GM20431 (cell line): ENCODE results near the gene RNU1-3.
"Not testable (repeated sequence)": the region's sequence is repeated elsewhere in the genome, so short reads cannot be mapped to it uniquely, and the experiment has no call there.

Experiments used
- in situ Hi-C: fragments of 300-500 bp; cut with MseI, MboI; formaldehyde crosslinking; loops from one replicate; pipeline ENCODE4 v1.15.0; 2020; ENCODE audit warnings: low sequenced_read_pairs; ENCODE audit not compliant: unreplicated experiment

RNU1-3 gene

DNA sequence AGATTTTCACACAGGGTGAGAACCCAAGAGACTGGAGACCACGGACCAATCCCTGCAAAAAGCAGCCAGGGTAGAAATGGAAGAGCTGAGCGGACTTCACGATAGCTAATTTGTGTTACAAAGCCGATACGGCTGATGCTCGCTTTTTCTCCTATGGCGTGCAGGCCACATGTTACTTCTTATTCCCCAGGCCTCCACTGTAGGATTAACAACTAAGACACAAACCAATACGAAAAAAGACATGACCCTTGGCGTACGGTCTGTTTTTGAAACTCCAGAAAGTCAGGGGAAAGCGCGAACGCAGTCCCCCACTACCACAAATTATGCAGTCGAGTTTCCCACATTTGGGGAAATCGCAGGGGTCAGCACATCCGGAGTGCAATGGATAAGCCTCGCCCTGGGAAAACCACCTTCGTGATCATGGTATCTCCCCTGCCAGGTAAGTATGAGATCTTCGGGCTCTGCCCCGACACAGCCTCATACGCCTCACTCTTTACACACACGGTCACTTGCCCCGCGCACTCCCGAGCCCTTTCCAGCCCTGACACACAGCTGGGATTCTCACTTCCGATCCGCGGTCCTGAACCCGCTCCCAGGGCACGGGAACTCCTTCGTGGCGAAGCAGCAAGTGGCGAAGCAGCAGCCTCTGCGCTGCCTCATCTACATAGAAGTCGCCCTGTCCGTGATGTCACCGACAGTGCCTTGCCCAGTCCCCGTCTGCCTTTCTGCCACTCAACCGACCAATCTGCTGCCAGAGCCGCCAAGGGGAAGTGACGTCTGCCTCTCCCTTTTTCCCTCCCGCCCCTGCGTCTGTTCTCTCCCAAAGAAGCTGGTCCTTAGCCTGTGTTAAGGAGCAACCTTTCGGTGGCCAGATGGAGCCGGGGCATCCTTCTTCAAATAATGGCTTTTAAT, at the start of gene RNU1-3:
TSS of gene RNU1-3 (minus strand) at position 447 of the 912 bp plus-strand sequence.
- in situ Hi-C loops, result not testable (repeated sequence)

DNA sequence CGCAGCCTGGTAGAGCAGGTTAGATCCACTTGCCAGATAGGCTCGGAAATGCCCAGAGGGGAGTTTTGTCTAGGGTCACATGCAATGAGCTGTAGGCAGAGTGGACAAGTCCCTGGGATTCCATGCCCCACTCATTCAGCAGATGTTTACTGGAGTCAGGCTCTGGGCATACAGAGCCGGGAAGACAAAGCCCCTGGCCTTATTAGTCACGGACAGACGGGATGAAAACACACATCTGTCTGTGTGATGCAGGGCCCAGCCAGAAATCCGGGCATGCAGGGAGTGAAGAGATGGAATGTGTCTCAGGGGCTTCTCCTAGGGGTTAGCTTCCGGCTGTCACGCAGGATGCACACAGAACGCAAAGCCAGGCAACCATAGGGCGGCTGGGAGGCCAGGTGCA, 46.7 kb upstream of the RNU1-3 start:
- in situ Hi-C loops, result not testable (repeated sequence)

GRCh38 chr1:16712984-16713383, 46.2 kb upstream of the RNU1-3 start:
- in situ Hi-C loops, result not testable (repeated sequence)

DNA sequence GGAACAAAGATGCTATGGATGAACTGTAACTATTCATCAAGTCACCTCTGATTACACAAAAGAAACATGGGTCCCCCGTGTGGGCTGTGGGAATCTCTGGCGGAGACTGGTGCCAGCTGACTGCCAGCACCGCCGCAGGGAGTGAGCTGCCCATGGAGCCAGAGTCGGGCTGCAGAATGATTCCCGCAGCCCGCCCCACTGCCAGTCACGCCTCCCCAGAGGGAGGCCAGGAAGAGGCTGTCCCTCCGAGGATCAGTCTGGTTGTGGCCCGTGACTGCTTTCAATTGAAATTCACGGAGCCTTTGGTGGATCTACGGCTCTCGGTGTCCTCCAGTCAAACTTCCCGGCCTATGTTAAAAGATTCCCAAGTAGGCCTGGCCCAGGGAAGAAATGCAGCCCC, 45.8 kb upstream of the RNU1-3 start:
- in situ Hi-C loops, result not testable (repeated sequence)

GRCh38 chr1:16712131-16712530, 45.4 kb upstream of the RNU1-3 start:
- in situ Hi-C loops, result not testable (repeated sequence)

- in situ Hi-C loops, result not testable (repeated sequence)
These were observed 43.9 kb upstream of the RNU1-3 start for GRCh38 chr1:16710618-16711017.

DNA sequence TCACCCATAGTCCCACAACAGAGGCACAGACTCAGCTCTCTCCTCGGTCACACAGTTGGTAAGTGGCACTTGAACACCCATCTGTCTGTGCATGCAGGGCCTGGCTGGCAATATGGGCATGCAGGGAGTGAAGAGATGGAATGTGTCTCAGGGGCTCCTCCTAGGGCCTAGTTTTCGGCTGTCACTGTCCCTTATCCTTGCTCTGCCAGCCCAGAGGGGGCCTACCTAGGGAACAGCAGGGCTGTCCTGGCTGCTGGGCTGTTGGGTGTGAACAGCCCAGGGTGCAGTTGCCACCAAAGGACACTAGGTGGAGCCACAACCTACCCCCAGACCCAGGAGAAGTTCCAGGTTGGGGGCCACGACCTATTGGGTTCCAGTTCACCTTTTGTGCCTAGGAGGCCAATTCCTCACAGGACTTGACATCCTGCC, 42.9 kb upstream of the RNU1-3 start:
- in situ Hi-C loops, result not testable (repeated sequence)

DNA sequence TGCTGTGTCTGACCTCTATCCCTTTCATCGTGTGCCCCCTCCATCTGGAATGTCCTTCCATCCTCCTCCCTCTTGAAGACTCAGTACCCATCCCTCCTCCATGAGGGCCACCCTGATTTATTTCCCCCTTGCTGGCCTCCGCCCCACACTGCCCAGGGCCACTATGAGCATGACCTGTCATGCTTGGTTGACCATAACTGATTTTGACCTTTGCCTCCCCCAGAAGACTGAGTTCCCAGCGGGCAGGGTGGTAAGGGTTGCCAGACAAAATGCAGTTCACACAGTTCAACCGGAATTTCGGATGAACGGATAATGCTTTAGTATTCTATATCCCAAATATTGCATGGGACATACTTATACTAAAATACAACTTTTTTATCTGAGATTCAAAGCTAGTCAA, 42.0 kb upstream of the RNU1-3 start:
- in situ Hi-C loops, result not testable (repeated sequence)

GRCh38 chr1:16707130-16708093, 40.7 kb upstream of the RNU1-3 start:
- in situ Hi-C loops, result not testable (repeated sequence)

GRCh38 chr1:16706302-16706701, 39.6 kb upstream of the RNU1-3 start:
- in situ Hi-C loops, result not testable (repeated sequence)

- in situ Hi-C loops, result not testable (repeated sequence)
These were observed 37.9 kb upstream of the RNU1-3 start for GRCh38 chr1:16704502-16705100.

DNA sequence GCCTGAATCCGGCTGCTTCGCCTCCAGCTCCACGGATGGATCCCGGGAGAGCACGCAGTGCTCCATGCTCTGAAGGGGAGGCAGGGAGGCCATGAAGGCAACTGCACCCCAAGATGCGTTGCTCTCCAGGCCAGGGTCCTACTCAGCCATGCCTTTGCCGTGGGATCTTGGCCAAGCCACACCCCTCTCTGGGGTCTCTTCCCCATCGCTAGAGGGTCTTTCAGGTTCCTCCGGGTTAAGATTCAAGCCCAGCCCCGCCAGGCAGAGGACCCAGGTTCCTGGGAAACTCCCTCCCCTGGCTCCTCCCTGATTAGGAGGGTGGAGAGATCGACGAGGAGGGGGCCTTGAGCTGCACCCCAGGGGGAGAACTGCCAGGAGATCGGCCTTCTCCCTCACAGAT, 37.3 kb upstream of the RNU1-3 start:
- in situ Hi-C loops, result not testable (repeated sequence)

GRCh38 chr1:16703602-16704001, 36.9 kb upstream of the RNU1-3 start:
- in situ Hi-C loops, result not testable (repeated sequence)

DNA sequence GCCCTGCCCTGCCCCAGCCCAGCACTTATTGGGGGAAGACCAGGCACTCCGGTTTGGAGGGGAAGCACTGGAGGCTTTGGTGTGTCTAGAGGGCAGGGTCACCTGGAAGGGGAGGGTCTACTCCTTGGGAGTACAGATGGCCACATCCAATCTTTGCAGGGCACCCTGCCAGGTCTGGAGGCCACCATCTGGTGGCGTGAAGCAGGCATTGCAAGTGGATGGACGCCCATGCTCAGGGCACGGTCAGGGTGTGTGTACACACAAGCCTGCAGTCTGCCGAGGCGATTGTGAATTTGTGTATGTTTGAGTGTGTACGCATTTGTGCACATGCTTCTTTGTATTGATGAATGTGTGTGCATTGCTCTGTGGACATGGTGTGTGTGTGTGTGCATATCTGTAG, 36.4 kb upstream of the RNU1-3 start:
- in situ Hi-C loops, result not testable (repeated sequence)

- in situ Hi-C loops, result not testable (repeated sequence)
These were observed 35.5 kb upstream of the RNU1-3 start for GRCh38 chr1:16702280-16702679.

DNA sequence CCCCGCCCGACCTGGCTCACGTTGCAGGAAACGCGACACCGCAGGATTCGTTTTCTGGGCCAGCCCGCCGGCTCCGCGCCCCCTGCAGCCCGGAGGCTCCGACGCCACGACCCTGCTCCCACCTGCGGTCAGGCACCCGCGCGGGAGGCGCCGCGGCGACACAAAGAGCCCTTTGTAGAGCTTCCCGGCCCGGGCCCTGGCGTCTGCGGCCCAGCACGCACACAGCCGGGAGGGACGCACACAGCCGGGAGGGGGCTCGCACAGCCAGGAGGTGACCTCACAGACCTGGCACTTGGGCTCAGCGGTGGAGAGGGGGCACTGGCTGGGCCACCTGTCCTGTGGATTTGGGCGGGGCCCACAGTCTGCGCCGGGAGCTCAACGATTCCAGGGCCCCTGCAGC, 34.4 kb upstream of the RNU1-3 start:
- in situ Hi-C loops, result not testable (repeated sequence)

GRCh38 chr1:16700138-16700895, 33.6 kb upstream of the RNU1-3 start:
- in situ Hi-C loops, result not testable (repeated sequence)

GRCh38 chr1:16699440-16699839, 32.7 kb upstream of the RNU1-3 start:
- in situ Hi-C loops, result not testable (repeated sequence)

GRCh38 chr1:16697152-16697551, 30.4 kb upstream of the RNU1-3 start:
- in situ Hi-C loops, result not testable (repeated sequence)
